Endodermal cell (in vitro differentiated cells): Measurements from ENCODE around the gene GFRA3. TPM values are rescaled to one million over a fixed set of nuclear protein-coding genes. Genes with fewer than 3 reads are reported as not detected.
A peak's percentile ranks its signal among the peaks of the same experiment; 100 is the strongest.

ENCODE experiments used
- DNase-seq: peaks from one replicate; pipeline ENCODE4 v3.0.0-alpha.2; 2017
- H3K27ac ChIP-seq: 2 replicates; pipeline ENCODE4 v1.5.1; 2013; ENCODE audit warnings: mild to moderate bottlenecking, low read depth, low read length, moderate library complexity
- H3K27me3 ChIP-seq: 2 replicates; pipeline ENCODE4 v1.6.1; 2013; ENCODE audit warnings: mild to moderate bottlenecking, low read length, moderate library complexity; ENCODE audit not compliant: insufficient read depth, control insufficient read depth, poor library complexity, severe bottlenecking
- H3K36me3 ChIP-seq: 2 replicates; pipeline ENCODE4 v1.7.0; 2013; ENCODE audit warnings: mild to moderate bottlenecking, low read length, moderate library complexity; ENCODE audit not compliant: control insufficient read depth, insufficient read depth
- H3K4me1 ChIP-seq: one replicate; pipeline ENCODE4 v1.7.0; 2013; ENCODE audit warnings: low read length; ENCODE audit not compliant: control insufficient read depth, insufficient read depth
- H3K4me3 ChIP-seq: 2 replicates; pipeline ENCODE4 v1.5.1; 2013; ENCODE audit warnings: mild to moderate bottlenecking, low read length, moderate library complexity
- H3K9ac ChIP-seq: 2 replicates; pipeline ENCODE4 v1.6.1; 2013; ENCODE audit warnings: mild to moderate bottlenecking, low read length, moderate library complexity; ENCODE audit not compliant: poor library complexity, severe bottlenecking; ENCODE audit errors: extremely low read depth
- H3K9me3 ChIP-seq: 2 replicates; pipeline ENCODE4 v1.6.1; 2013; ENCODE audit warnings: mild to moderate bottlenecking, low read length, moderate library complexity; ENCODE audit not compliant: control insufficient read depth
- H3K27ac Mint-ChIP-seq: 2 replicates; pipeline ENCODE4 v1.8.0; 2020; ENCODE audit warnings: mixed read lengths
- H3K27me3 Mint-ChIP-seq: 2 replicates; pipeline ENCODE4 v1.8.0; 2021; ENCODE audit warnings: mild to moderate bottlenecking, mixed read lengths; ENCODE audit not compliant: insufficient read depth
- H3K36me3 Mint-ChIP-seq: 2 replicates; pipeline ENCODE4 v1.8.0; 2020; ENCODE audit warnings: low read depth, mixed read lengths
- H3K4me1 Mint-ChIP-seq: 2 replicates; pipeline ENCODE4 v1.8.0; 2020; ENCODE audit warnings: mixed read lengths
- H3K4me3 Mint-ChIP-seq: 2 replicates; pipeline ENCODE4 v1.8.0; 2020; ENCODE audit warnings: mild to moderate bottlenecking, moderate library complexity, mixed read lengths
- H3K9me3 Mint-ChIP-seq: 2 replicates; pipeline ENCODE4 v1.8.0; 2020; ENCODE audit warnings: mild to moderate bottlenecking, mixed read lengths
- CTCF ChIP-seq: fragments of 200-600 bp; sonication (generic); conservative IDR thresholded peaks from 2 replicates; pipeline ENCODE4 v1.5.0; 2021; ENCODE audit warnings: antibody characterized with exemption, mild to moderate bottlenecking
- WGBS, 2 experiments: methylation state at CpG; one replicate each; pipeline versions ENCODE4 v1.1.5 to v1.1.7; 2013; ENCODE audit warnings: missing lambda C conversion rate in 2 of 2, mixed read lengths in 1 of 2; ENCODE audit not compliant: insufficient coverage in 1 of 2, insufficient read length in 1 of 2; 5-methylcytosine and 5-hydroxymethylcytosine counted together
- total RNA-seq, 2 donors: library from RNA; stranded (reverse); fragmentation: NEBNext Ultra II Directional in 1 of 2; extraction: Animal tissue kit (Norgen Biotek cat#: 25700) in 1 of 2; gene quantifications; 2 replicates in 1 of 2; 3 replicates in 1 of 2; pipeline ENCODE4 v1.2.1, GENCODE V29; 2021

GFRA3 gene
- total RNA-seq, 2 donors from 2014 or later = 0.13 TPM; not detected in 1

- Histone ChIP-seq H3K27me3 (peaks cover 68% of the 10 kb centered on the region), H3K27ac (no peak overlapping the region), H3K36me3 (no peaks in the 10 kb centered on the region), H3K4me1 (no peaks in the 10 kb centered on the region), H3K9me3 (peaks cover 8% of the 10 kb centered on the region), H3K9ac (no peak overlapping the region), H3K4me3 (no peak overlapping the region)
- 87 to 99% methylated on average over 3 to 4 of the region's 4 CpGs for WGBS, 2 experiments
- DNase-seq = no peak
- H3K27ac Mint-ChIP-seq = no peak overlapping the region
- H3K36me3 Mint-ChIP-seq = no peaks in the 10 kb centered on the region
- no peak overlapping the region for H3K4me3 Mint-ChIP-seq
- H3K4me1 Mint-ChIP-seq = peaks cover 15% of the 10 kb centered on the region
- no peak for TF ChIP-seq CTCF
- H3K9me3 Mint-ChIP-seq = no peaks in the 10 kb centered on the region
- peaks cover 61% of the 10 kb centered on the region for H3K27me3 Mint-ChIP-seq
These were observed 27.6 kb downstream of the GFRA3 start for GRCh38 chr5:138246822-138247221.

- 77 to 89% methylated on average over 4 of the region's 4 CpGs for WGBS, 2 experiments
- H3K4me1 Mint-ChIP-seq = peaks cover 17% of the 10 kb centered on the region
- DNase-seq = no peak
These were observed 28.1 kb downstream of the GFRA3 start for GRCh38 chr5:138246334-138246733.

GRCh38 chr5:138245717-138246116 lies 28.7 kb downstream of the GFRA3 start:
- Histone ChIP-seq H3K9ac (no peak overlapping the region), H3K4me1 (no peaks in the 10 kb centered on the region), H3K4me3 (no peak overlapping the region), H3K27me3 (peaks cover 68% of the 10 kb centered on the region), H3K9me3 (peaks cover 8% of the 10 kb centered on the region), H3K36me3 (no peaks in the 10 kb centered on the region), H3K27ac (peak overlapping the region; percentile 49)
- no peaks in the 10 kb centered on the region for H3K9me3 Mint-ChIP-seq
- peaks cover 20% of the 10 kb centered on the region for H3K4me1 Mint-ChIP-seq
- WGBS, 2 experiments = 33 to 57% methylated on average over 1 of the region's 1 CpG
- no peaks in the 10 kb centered on the region for H3K36me3 Mint-ChIP-seq
- H3K4me3 Mint-ChIP-seq = no peak overlapping the region
- no peak for TF ChIP-seq CTCF
- no peak overlapping the region for H3K27ac Mint-ChIP-seq
- H3K27me3 Mint-ChIP-seq = peaks cover 66% of the 10 kb centered on the region
- DNase-seq = peak; percentile 78

More at GRCh38 chr5:138246334-138246733, 28.1 kb downstream of the GFRA3 start:
- Histone ChIP-seq H3K27ac (no peak overlapping the region), H3K9me3 (peaks cover 8% of the 10 kb centered on the region), H3K4me3 (no peak overlapping the region), H3K4me1 (no peaks in the 10 kb centered on the region), H3K27me3 (peaks cover 68% of the 10 kb centered on the region), H3K9ac (no peak overlapping the region), H3K36me3 (no peaks in the 10 kb centered on the region)
- TF ChIP-seq CTCF = no peak
- H3K9me3 Mint-ChIP-seq = no peaks in the 10 kb centered on the region
- peaks cover 60% of the 10 kb centered on the region for H3K27me3 Mint-ChIP-seq
- H3K4me3 Mint-ChIP-seq = no peak overlapping the region
- H3K36me3 Mint-ChIP-seq = no peaks in the 10 kb centered on the region
- no peak overlapping the region for H3K27ac Mint-ChIP-seq
